MM.1S (cell line): ENCODE results near the gene CIPC.

Experiments
- DNase-seq: peaks from one replicate; pipeline ENCODE4 v3.0.0-alpha.2; 2015
- H2AFZ ChIP-seq: fragments of 300-600 bp; sonication (generic); 2 replicates; pipeline ENCODE4 v1.6.0; 2016; ENCODE audit warnings: antibody characterized with exemption, low read length
- H3F3A ChIP-seq: fragments of 300-600 bp; sonication (generic); 2 replicates; pipeline ENCODE4 v1.6.1; 2016; ENCODE audit warnings: mild to moderate bottlenecking, antibody characterized with exemption, low read length, moderate library complexity, mixed read lengths; ENCODE audit not compliant: insufficient read depth
- H3K27ac ChIP-seq: fragments of 300-600 bp; sonication (generic); 2 replicates; pipeline ENCODE4 v1.5.1; 2016; ENCODE audit warnings: mild to moderate bottlenecking, low read length
- H3K27me3 ChIP-seq: fragments of 300-600 bp; sonication (generic); replicated peaks from 2 replicates; pipeline ENCODE4 v1.6.0; 2016; ENCODE audit warnings: low read length; ENCODE audit not compliant: insufficient read depth
- H3K36me3 ChIP-seq: fragments of 300-600 bp; sonication (generic); replicated peaks from 2 replicates; pipeline ENCODE4 v1.6.1; 2016; ENCODE audit warnings: mild to moderate bottlenecking, low read length, mixed read lengths; ENCODE audit not compliant: insufficient read depth
- H3K4me1 ChIP-seq: fragments of 300-600 bp; sonication (generic); 2 replicates; pipeline ENCODE4 v1.6.1; 2016; ENCODE audit warnings: low read length, mixed read lengths
- H3K4me2 ChIP-seq: fragments of 300-600 bp; sonication (generic); 2 replicates; pipeline ENCODE4 v1.6.0; 2016; ENCODE audit warnings: low read depth, low read length
- H3K4me3 ChIP-seq: fragments of 300-600 bp; sonication (generic); 2 replicates; pipeline ENCODE4 v1.5.1; 2016; ENCODE audit warnings: low read length, mixed read lengths
- H3K79me2 ChIP-seq: fragments of 300-600 bp; sonication (generic); 2 replicates; pipeline ENCODE4 v1.6.1; 2016; ENCODE audit warnings: mixed run types, low read length, mixed read lengths
- H3K9ac ChIP-seq: fragments of 300-600 bp; sonication (generic); 2 replicates; pipeline ENCODE4 v1.6.1; 2016; ENCODE audit warnings: low read length, mixed read lengths
- H3K9me2 ChIP-seq: fragments of 300-600 bp; sonication (generic); replicated peaks from 2 replicates; pipeline ENCODE4 v1.6.1; 2016; ENCODE audit warnings: mild to moderate bottlenecking, low read length, mixed read lengths; ENCODE audit not compliant: insufficient read depth
- H3K9me3 ChIP-seq: fragments of 300-600 bp; sonication (generic); replicated peaks from 2 replicates; pipeline ENCODE4 v1.6.1; 2016; ENCODE audit warnings: mild to moderate bottlenecking, low read length, mixed read lengths; ENCODE audit not compliant: insufficient read depth
- H4K20me1 ChIP-seq: fragments of 300-600 bp; sonication (generic); 2 replicates; pipeline ENCODE4 v1.6.1; 2016; ENCODE audit warnings: mild to moderate bottlenecking, low read length, moderate library complexity, mixed read lengths; ENCODE audit not compliant: insufficient read depth
- EZH2 ChIP-seq: fragments of 300-600 bp; sonication (generic); optimal IDR thresholded peaks from 2 replicates; pipeline ENCODE3; 2017; ENCODE audit warnings: low read depth, mild to moderate bottlenecking, antibody characterized with exemption, low read length, mixed read lengths
- EZH2phosphoT487 ChIP-seq: fragments of 300-600 bp; sonication (generic); IDR thresholded peaks from 2 replicates; pipeline ENCODE4 v1.6.1; 2018; ENCODE audit warnings: antibody characterized with exemption, low read length
- TF ChIP-seq, protein P1 (sequence below): fragments of 300-600 bp; sonication (generic); IDR thresholded peaks from 2 replicates; pipeline ENCODE4 v1.5.1; 2016; ENCODE audit warnings: antibody characterized with exemption, low read length, mixed read lengths

Gene CIPC

DNA sequence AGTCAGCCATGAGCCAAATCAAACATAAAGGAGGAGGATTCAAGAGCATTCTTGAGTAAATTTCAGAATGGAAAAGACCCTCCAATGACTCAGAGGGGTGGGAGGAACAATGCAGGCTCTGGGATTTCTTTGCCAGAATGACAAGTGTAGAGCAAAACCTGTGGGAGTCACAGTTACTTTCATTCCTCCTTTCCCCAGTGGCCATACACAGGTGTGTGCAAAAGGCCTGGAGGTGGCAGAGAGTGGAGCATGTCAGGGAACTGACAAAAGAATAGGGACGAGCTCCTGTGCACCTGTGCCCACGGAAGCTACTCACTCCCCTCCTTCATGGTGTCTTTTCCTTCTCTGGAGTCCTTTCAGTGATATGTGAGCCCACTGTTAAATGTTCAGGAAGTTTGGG, 9.4 kb upstream of the CIPC start:
- H3F3A ChIP-seq: no peaks in the 10 kb centered on the region
- H3K4me1 ChIP-seq: peaks cover 20% of the 10 kb centered on the region
- H3K9me3 ChIP-seq: no peaks in the 10 kb centered on the region
- H3K4me2 ChIP-seq: no peak overlapping the region
- no peak overlapping the region for H3K27ac ChIP-seq
- H3K27me3 ChIP-seq: no peaks in the 10 kb centered on the region
- no peaks in the 10 kb centered on the region for H3K9me2 ChIP-seq
- H3K4me3 ChIP-seq: no peak overlapping the region
- no peaks in the 10 kb centered on the region for H3K79me2 ChIP-seq
- TF ChIP-seq, protein P1, sequence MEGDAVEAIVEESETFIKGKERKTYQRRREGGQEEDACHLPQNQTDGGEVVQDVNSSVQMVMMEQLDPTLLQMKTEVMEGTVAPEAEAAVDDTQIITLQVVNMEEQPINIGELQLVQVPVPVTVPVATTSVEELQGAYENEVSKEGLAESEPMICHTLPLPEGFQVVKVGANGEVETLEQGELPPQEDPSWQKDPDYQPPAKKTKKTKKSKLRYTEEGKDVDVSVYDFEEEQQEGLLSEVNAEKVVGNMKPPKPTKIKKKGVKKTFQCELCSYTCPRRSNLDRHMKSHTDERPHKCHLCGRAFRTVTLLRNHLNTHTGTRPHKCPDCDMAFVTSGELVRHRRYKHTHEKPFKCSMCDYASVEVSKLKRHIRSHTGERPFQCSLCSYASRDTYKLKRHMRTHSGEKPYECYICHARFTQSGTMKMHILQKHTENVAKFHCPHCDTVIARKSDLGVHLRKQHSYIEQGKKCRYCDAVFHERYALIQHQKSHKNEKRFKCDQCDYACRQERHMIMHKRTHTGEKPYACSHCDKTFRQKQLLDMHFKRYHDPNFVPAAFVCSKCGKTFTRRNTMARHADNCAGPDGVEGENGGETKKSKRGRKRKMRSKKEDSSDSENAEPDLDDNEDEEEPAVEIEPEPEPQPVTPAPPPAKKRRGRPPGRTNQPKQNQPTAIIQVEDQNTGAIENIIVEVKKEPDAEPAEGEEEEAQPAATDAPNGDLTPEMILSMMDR: no peak
- TF ChIP-seq EZH2phosphoT487 (no peak), EZH2 (no peak)
- H3K9ac ChIP-seq: no peak overlapping the region
- no peak overlapping the region for H2AFZ ChIP-seq
- H4K20me1 ChIP-seq: no peaks in the 10 kb centered on the region
- DNase-seq: no peak
- no peaks in the 10 kb centered on the region for H3K36me3 ChIP-seq

DNA sequence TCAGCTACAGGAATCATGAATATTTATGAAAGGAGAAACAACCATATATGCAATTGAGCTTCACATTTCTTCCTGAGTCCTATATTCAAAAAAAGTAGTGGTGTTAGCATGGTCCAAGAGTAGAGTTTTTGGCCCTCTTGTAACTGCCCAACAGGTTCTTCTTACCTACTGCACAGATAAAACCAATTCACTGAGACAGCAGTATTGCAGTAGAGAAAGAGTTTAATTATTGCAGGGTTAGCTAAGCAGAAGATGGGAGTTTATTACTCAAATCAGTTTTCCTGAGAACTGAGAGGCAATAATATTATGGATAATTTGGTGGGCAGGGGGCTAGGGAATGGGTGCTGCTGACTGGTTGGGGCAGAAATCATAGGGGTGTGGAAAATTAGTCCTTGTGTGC, 6.5 kb upstream of the CIPC start:
- no peaks in the 10 kb centered on the region for H3K9me2 ChIP-seq
- no peak for DNase-seq
- TF ChIP-seq, protein P1: no peak
- TF ChIP-seq EZH2phosphoT487 (no peak), EZH2 (no peak)
- no peak overlapping the region for H2AFZ ChIP-seq
- peaks cover 5% of the 10 kb centered on the region; the same call in 1 of the 2 replicates for H3F3A ChIP-seq
- H3K9ac ChIP-seq: no peak overlapping the region
- H3K27ac ChIP-seq: no peak overlapping the region
- no peak overlapping the region for H3K4me3 ChIP-seq
- H3K4me2 ChIP-seq: no peak overlapping the region
- no peaks in the 10 kb centered on the region for H3K79me2 ChIP-seq
- H3K9me3 ChIP-seq: no peaks in the 10 kb centered on the region
- no peaks in the 10 kb centered on the region for H4K20me1 ChIP-seq
- H3K4me1 ChIP-seq: peaks cover 11% of the 10 kb centered on the region
- no peaks in the 10 kb centered on the region for H3K27me3 ChIP-seq
- H3K36me3 ChIP-seq: no peaks in the 10 kb centered on the region

DNA sequence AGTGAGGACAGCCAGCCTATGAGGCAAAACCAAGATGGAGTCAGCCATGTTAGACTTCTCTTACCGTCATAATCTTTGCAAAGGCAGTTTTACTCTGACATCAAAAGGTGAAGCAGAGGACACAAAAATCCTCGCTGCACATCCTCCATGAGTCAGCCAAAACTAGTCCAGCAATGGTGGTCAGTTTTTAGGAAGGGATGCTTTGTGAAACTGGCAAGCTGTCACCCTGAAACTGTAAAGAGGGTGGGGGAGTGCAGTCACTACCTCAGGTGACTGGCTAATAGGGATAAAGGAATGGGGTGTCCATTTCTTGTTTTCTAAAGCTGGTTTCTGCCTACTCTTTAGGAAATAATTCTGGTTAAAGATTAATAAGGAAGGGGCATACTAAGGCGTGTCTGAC, 5.4 kb upstream of the CIPC start:
- TF ChIP-seq, protein P1: no peak
- TF ChIP-seq EZH2phosphoT487 (no peak), EZH2 (no peak)

More for the DNA sequence above, 5.4 kb upstream of the CIPC start:
- Histone ChIP-seq H2AFZ (no peak overlapping the region), H3K36me3 (no peaks in the 10 kb centered on the region), H3K27ac (no peak overlapping the region), H3K9me2 (no peaks in the 10 kb centered on the region), H4K20me1 (no peaks in the 10 kb centered on the region), H3K4me2 (no peak overlapping the region), H3K4me1 (peaks cover 7% of the 10 kb centered on the region; the same call in 1 of the 2 replicates), H3K9me3 (no peaks in the 10 kb centered on the region), H3K9ac (no peak overlapping the region), H3K79me2 (no peaks in the 10 kb centered on the region; the same call in 1 of the 2 replicates), H3F3A (peaks cover 5% of the 10 kb centered on the region; the same call in 1 of the 2 replicates), H3K4me3 (no peak overlapping the region), H3K27me3 (no peaks in the 10 kb centered on the region)
- no peak for DNase-seq
